GM12878 (cell line): ENCODE measurements around the gene PLXDC1.

Source experiments
- BHLHE40 ChIP-seq, 2 experiments: fragments of 450-650 bp in 1 of 2; IDR thresholded peaks; 2 replicates each; pipeline ENCODE4 v1.6.1; 2011 to 2017; ENCODE audit warnings: low read depth in 2 of 2, borderline replicate concordance in 1 of 2, improper control_type of control experiment in 1 of 2, low read length in 1 of 2, mild to moderate bottlenecking in 1 of 2
- CBFB ChIP-seq: IDR thresholded peaks from 2 replicates; pipeline ENCODE4 v1.6.1; 2016; ENCODE audit warnings: antibody characterized with exemption, low read depth
- CTCF ChIP-seq, 3 experiments: IDR thresholded peaks in 2 of 3; conservative IDR thresholded peaks in 1 of 3; 2 replicates each; pipeline ENCODE4 v1.5.1; 2011; ENCODE audit warnings: low read depth in 3 of 3, low read length in 3 of 3, mild to moderate bottlenecking in 3 of 3, control low read depth in 2 of 3, moderate library complexity in 2 of 3, inconsistent platforms in 1 of 3, mixed read lengths in 1 of 3; ENCODE audit not compliant: control insufficient read depth in 2 of 3, insufficient read depth in 1 of 3; ENCODE audit errors: extremely low read depth in 1 of 3
- REST ChIP-seq: IDR thresholded peaks from 2 replicates; pipeline ENCODE4 v1.6.1; 2012; ENCODE audit warnings: mild to moderate bottlenecking, low read depth, low read length
- RFX5 ChIP-seq: IDR thresholded peaks from 2 replicates; pipeline ENCODE4 v1.6.1; 2011; ENCODE audit warnings: low read depth, low read length, improper control_type of control experiment
- SMC3 ChIP-seq: IDR thresholded peaks from 2 replicates; pipeline ENCODE4 v1.6.1; 2011; ENCODE audit warnings: low read length, improper control_type of control experiment, borderline replicate concordance

- no peak for TF ChIP-seq REST
- no peak for TF ChIP-seq CTCF (IDR thresholded peaks at IDR 0.05 in 2 of 3, conservative IDR thresholded peaks at IDR 0.05 in 1 of 3; ENCODE audit: control insufficient read depth in 2 of 3, extremely low read depth in 1 of 3, insufficient read depth in 1 of 3, low read depth in 3 of 3, low read length in 3 of 3)
- TF ChIP-seq SMC3: no peak
- TF ChIP-seq RFX5: no peak
- no peak for TF ChIP-seq BHLHE40 (IDR thresholded peaks at IDR 0.05; ENCODE audit: borderline replicate concordance in 1 of 2, low read depth in 2 of 2, low read length in 1 of 2)
- no peak for TF ChIP-seq CBFB
Measured at GRCh38 chr17:39100530-39100929, 50.9 kb downstream of the PLXDC1 start.
